ENCODE measurements around the gene POLR2E. TPM values are rescaled to one million over a fixed set of nuclear protein-coding genes. Genes with fewer than 3 reads are reported as not detected.

The POLR2E gene
- total RNA-seq, 4 donors from 2014 or later, result 151 to 216 (median 188) TPM

DNA sequence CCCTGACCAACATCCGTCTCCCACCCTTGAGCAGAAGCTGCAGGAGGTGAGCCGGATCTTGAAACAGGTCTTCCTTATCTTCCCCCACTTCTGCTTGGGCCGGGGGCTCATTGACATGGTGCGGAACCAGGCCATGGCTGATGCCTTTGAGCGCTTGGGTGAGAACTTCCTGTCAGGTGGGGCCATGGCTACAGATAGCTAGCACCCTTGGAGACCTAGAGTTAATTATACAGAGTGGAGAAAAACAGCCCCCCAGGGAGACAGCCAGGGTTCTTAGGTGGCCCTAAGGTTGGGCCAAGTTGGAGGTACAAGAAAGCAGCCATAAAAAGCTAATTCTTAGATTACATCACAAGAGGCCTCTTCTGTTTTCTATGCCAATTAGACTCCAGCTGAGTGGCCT is 37.1 kb downstream of the POLR2E start:
- TF ChIP-seq, protein P1, sequence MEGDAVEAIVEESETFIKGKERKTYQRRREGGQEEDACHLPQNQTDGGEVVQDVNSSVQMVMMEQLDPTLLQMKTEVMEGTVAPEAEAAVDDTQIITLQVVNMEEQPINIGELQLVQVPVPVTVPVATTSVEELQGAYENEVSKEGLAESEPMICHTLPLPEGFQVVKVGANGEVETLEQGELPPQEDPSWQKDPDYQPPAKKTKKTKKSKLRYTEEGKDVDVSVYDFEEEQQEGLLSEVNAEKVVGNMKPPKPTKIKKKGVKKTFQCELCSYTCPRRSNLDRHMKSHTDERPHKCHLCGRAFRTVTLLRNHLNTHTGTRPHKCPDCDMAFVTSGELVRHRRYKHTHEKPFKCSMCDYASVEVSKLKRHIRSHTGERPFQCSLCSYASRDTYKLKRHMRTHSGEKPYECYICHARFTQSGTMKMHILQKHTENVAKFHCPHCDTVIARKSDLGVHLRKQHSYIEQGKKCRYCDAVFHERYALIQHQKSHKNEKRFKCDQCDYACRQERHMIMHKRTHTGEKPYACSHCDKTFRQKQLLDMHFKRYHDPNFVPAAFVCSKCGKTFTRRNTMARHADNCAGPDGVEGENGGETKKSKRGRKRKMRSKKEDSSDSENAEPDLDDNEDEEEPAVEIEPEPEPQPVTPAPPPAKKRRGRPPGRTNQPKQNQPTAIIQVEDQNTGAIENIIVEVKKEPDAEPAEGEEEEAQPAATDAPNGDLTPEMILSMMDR (IDR thresholded peaks at IDR 0.05), result no peak
- no peak for ATAC-seq (ENCODE audit: low FRiP score)
- DNase-seq (ENCODE audit: low spot score), result no peak

DNA sequence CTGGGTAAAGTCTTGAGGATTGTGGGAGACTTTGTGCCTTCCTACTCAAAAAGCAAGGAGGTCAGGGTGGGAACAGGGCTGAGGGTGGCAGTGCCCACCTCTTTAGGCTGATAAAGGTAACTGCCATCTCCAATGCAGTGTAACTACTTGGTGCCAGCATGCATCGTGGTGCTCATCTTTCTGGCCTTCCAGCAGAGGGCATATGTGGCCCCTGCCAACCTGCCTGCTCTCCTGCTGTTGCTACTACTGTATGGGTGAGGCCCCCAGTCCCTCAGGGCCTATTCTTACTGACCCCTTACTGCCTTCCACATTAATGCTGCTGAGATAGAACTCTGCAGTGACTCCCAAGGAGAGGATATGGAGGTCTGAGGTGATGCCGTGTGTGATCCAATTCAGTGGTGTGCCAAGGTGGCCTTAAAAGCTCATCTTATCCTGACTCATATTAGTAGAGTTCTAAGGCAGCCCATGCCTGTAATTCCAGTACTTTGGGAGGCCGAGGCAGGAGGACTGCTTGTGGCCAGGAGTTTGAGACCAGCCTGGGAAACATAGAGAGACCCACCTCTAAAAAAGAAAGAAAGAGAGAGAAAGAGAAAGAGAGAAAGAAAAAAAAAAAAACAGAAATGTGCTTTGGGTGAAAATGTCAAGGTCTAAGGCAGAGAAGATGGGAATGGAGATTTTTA is 37.9 kb downstream of the POLR2E start:
- TF ChIP-seq, protein P1 (IDR thresholded peaks at IDR 0.05), result no peak
- ATAC-seq (ENCODE audit: low FRiP score), result no peak
- DNase-seq (ENCODE audit: low spot score), result no peak

DNA sequence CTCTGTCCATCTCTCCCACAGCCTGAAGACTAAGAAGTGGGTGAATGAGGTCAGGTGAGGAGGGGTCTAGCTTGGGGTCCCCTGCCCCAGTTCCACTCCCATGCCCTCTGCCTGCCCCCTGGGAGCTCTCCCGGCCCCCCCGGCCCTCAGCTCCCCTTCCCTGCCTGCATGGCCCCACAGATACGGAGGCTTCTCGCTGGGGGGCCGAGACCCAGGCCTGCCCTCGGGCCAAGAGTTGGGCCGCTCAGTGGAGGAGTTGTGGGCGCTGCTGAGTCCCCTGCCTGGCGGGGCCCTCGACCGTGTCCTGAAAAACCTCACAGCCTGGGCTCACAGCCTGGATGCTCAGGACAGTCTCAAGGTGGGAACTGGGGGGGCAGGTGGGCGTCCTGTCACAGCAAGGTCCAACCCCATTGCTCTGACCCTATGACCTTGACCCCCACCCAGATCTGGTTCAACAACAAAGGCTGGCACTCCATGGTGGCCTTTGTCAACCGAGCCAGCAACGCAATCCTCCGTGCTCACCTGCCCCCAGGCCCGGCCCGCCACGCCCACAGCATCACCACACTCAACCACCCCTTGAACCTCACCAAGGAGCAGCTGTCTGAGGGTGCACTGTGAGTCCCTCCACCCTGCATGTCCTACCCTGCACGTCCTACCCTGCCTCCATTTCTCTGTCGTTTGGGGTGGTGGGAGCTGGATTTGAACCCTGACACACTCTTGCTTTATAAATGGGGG is 39.1 kb downstream of the POLR2E start:
- TF ChIP-seq, protein P1 (IDR thresholded peaks at IDR 0.05), result no peak
- no peak for DNase-seq (ENCODE audit: low spot score)
- peak; percentile 17 for ATAC-seq (ENCODE audit: low FRiP score)

DNA sequence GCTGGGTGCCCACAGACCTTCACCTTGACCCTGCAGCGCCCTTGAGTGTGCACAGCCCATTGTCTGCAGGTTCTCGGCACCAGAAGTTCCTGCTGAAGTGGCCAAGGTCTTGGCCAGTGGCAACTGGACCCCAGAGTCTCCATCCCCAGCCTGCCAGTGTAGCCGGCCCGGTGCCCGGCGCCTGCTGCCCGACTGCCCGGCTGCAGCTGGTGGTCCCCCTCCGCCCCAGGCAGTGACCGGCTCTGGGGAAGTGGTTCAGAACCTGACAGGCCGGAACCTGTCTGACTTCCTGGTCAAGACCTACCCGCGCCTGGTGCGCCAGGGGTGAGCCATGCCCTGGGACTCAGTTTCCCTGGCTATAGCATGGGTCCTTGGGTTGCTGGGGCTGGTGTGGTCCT is 40.1 kb downstream of the POLR2E start:
- TF ChIP-seq, protein P1 (IDR thresholded peaks at IDR 0.05), result no peak
- ATAC-seq (ENCODE audit: low FRiP score) (no peak), DNase-seq (ENCODE audit: low spot score) (no peak)

DNA sequence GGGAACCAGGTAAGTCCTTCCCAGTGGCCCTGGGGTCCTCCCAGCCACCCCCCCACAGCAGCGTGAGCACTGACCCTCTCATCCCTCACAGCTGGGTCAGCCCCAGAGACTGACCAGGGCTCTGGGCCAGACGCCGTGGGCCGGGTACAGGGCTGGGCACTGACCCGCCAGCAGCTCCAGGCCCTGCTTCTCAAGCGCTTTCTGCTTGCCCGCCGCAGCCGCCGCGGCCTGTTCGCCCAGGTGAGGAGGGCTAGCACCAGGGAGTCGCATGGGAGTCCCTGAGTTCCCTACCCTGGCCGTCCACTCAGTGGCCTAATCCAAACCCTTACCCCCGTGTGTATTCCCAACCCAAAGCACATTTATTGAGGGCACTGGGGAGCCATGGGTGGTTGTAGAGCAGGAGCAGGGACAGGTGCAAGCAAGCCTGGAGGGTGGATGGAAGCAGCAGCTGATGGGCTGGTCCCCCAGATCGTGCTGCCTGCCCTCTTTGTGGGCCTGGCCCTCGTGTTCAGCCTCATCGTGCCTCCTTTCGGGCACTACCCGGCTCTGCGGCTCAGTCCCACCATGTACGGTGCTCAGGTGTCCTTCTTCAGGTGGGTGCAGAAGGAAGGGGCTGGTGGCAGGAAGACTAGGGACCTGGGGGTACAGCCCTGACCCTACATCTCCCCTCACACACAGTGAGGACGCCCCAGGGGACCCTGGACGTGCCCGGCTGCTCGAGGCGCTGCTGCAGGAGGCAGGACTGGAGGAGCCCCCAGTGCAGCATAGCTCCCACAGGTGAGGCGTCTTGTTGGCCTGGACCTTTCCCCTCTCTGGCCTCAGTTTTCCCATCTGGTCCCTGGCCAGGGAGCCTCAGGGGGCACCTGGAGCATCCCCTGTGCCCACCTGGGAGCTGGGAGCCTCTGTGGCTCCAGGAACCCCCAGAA is 40.8 kb downstream of the POLR2E start:
- ATAC-seq (ENCODE audit: low FRiP score), result no peak
- no peak for DNase-seq (ENCODE audit: low spot score)
- TF ChIP-seq, protein P1 (IDR thresholded peaks at IDR 0.05), result no peak

DNA sequence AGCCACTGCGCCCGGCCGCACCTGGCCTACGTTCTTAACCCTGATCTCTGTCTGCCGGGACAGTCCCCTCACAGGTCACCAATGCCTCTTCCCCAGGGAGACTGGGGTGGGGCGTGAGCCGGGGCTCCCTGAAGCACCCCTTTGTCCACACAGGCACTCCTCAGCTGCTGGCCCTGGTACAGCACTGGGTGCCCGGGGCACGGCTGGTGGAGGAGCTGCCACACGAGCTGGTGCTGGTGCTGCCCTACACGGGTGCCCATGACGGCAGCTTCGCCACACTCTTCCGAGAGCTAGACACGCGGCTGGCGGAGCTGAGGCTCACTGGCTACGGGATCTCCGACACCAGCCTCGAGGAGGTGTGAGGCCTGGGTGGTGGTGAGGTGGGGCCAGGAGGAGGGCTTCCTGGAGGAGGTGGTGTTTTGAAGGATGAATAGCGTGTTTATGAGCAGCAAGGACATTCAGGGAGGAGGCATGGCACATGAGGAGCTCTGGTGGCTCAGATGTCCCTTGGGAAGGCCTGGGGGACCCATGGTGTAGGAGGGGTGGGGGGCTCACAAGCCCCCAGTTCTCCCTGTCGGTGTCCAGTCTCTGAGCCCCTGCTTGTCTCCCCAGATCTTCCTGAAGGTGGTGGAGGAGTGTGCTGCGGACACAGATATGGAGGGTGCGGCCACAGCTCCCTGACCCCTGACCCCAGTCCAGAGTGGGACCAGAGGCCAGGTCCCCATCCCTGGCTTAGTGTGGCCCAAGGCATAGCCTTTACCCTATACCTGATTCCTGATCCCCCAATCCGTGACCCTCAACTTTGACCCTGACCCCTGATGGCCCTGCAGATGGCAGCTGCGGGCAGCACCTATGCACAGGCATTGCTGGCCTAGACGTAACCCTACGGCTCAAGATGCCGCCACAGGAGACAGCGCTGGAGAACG is 41.7 kb downstream of the POLR2E start:
- DNase-seq (ENCODE audit: low spot score) (no peak), ATAC-seq (ENCODE audit: low FRiP score) (no peak)
- TF ChIP-seq, protein P1 (IDR thresholded peaks at IDR 0.05), result no peak

All from omental fat pad (tissue), 4 donors.